Activated CD8-positive, alpha-beta T cell treated with anti-CD3 and anti-CD28 coated beads, Interleukin-2, amount 10 ng/mL, durations not matched to agents 7 days and 5 days (primary cell): ENCODE data around the gene PRELP. TPM values are rescaled to one million over a fixed set of nuclear protein-coding genes. Genes with fewer than 3 reads are reported as not detected.
"Not testable (repeated sequence)": the region's sequence is repeated elsewhere in the genome, so short reads cannot be mapped to it uniquely, and the experiment has no call there.

Experiments
- ATAC-seq: fragments of 150-1000 bp; cut with Tn5 transposase; one replicate; pipeline ENCODE4 v1.10.0; 2021; ENCODE audit warnings: moderate library complexity
- CTCF ChIA-PET: fragments of 350-600 bp; sonication (Branson Sonifier 250); formaldehyde crosslinking; loops from one replicate; lab custom pipeline; 2021; ENCODE audit warnings: antibody characterized with exemption; lab: Charles Lee
- POLR2A ChIA-PET: fragments of 350-600 bp; sonication (Branson Sonifier 250); formaldehyde crosslinking; loops from one replicate; lab custom pipeline; 2021; ENCODE audit warnings: antibody characterized with exemption; lab: Charles Lee
- DNase-seq: peaks from one replicate; pipeline ENCODE4 v3.0.0-alpha.2; 2020
- H3K27ac Mint-ChIP-seq: one replicate; pipeline ENCODE4 v1.8.0; 2021; ENCODE audit warnings: mild to moderate bottlenecking, mixed read lengths
- H3K27me3 Mint-ChIP-seq: one replicate; pipeline ENCODE4 v1.8.0; 2021; ENCODE audit warnings: low read depth, mixed read lengths
- H3K36me3 Mint-ChIP-seq: one replicate; pipeline ENCODE4 v1.8.0; 2021; ENCODE audit warnings: low read depth, mixed read lengths
- H3K4me1 Mint-ChIP-seq: one replicate; pipeline ENCODE4 v1.8.0; 2021; ENCODE audit warnings: low read depth, mixed read lengths
- H3K4me3 Mint-ChIP-seq: one replicate; pipeline ENCODE4 v1.8.0; 2021; ENCODE audit warnings: mild to moderate bottlenecking, mixed read lengths
- H3K9me3 Mint-ChIP-seq: one replicate; pipeline ENCODE4 v1.8.0; 2022; ENCODE audit warnings: mixed read lengths; ENCODE audit not compliant: insufficient read depth
- total RNA-seq, 2 experiments: library from RNA; stranded (reverse); gene quantifications; one replicate each; pipeline ENCODE4 v1.2.3, GENCODE V29; 2021

Gene PRELP
- total RNA-seq, 2 experiments from 2014 or later: not detected

- H3K4me3 Mint-ChIP-seq: no peak overlapping the region
- H3K4me1 Mint-ChIP-seq: no peaks in the 10 kb centered on the region
- peaks cover 31% of the 10 kb centered on the region for H3K27me3 Mint-ChIP-seq
- POLR2A ChIA-PET: interaction anchor here (0.6 kb wide), 1 partner anchor 1581 kb away, joined by 6 read pairs; no protein-coding TSS in a partner anchor
- CTCF ChIA-PET: interaction anchor here (1.8 kb wide), 1 partner anchor 176 kb away, joined by 4 read pairs; no protein-coding TSS in a partner anchor
- no peaks in the 10 kb centered on the region for H3K36me3 Mint-ChIP-seq
- no peak overlapping the region for H3K27ac Mint-ChIP-seq
- no peak for DNase-seq
- ATAC-seq: no peak
- H3K9me3 Mint-ChIP-seq: no peaks in the 10 kb centered on the region
Observed at GRCh38 chr1:203443296-203443695, 32.3 kb upstream of the PRELP start.

GRCh38 chr1:203444171-203444576 lies 31.4 kb upstream of the PRELP start:
- POLR2A ChIA-PET: no interaction called here
- ATAC-seq: no peak
- CTCF ChIA-PET: no interaction called here
- no peak overlapping the region for H3K27ac Mint-ChIP-seq
- peaks cover 34% of the 10 kb centered on the region for H3K27me3 Mint-ChIP-seq
- no peaks in the 10 kb centered on the region for H3K4me1 Mint-ChIP-seq
- no peaks in the 10 kb centered on the region for H3K36me3 Mint-ChIP-seq
- no peak overlapping the region for H3K4me3 Mint-ChIP-seq
- no peaks in the 10 kb centered on the region for H3K9me3 Mint-ChIP-seq
- no peak for DNase-seq

- Mint-ChIP-seq H3K9me3 (no peaks in the 10 kb centered on the region), H3K36me3 (no peaks in the 10 kb centered on the region), H3K4me3 (no peak overlapping the region), H3K4me1 (no peaks in the 10 kb centered on the region), H3K27me3 (peaks cover 41% of the 10 kb centered on the region), H3K27ac (no peak overlapping the region)
- CTCF ChIA-PET: interaction anchor here (0.9 kb wide), 1 partner anchor 41 kb away, joined by 3 read pairs; no protein-coding TSS in a partner anchor
- POLR2A ChIA-PET: no interaction called here
- DNase-seq (no peak), ATAC-seq (no peak)
Observed at GRCh38 chr1:203447151-203447550, 28.5 kb upstream of the PRELP start.

GRCh38 chr1:203447598-203447997 lies 28.0 kb upstream of the PRELP start:
- H3K36me3 Mint-ChIP-seq, H3K4me3 Mint-ChIP-seq, H3K9me3 Mint-ChIP-seq, H3K27ac Mint-ChIP-seq, H3K4me1 Mint-ChIP-seq, DNase-seq, POLR2A ChIA-PET, ATAC-seq: not testable (repeated sequence)
- H3K27me3 Mint-ChIP-seq: peaks cover 38% of the 10 kb centered on the region
- CTCF ChIA-PET: interaction anchor here (0.9 kb wide), 2 partner anchors 40 to 180 kb away, joined by 3 read pairs; no protein-coding TSS in a partner anchor

- no peak overlapping the region for H3K4me3 Mint-ChIP-seq
- DNase-seq (no peak), ATAC-seq (no peak)
- H3K9me3 Mint-ChIP-seq: no peaks in the 10 kb centered on the region
- CTCF ChIA-PET: interaction anchor here (0.9 kb wide), 1 partner anchor 181 kb away, joined by 3 read pairs; no protein-coding TSS in a partner anchor
- POLR2A ChIA-PET: no interaction called here
- H3K4me1 Mint-ChIP-seq: no peaks in the 10 kb centered on the region
- H3K27ac Mint-ChIP-seq: no peak overlapping the region
- H3K36me3 Mint-ChIP-seq: no peaks in the 10 kb centered on the region
- H3K27me3 Mint-ChIP-seq: peaks cover 37% of the 10 kb centered on the region
Observed at GRCh38 chr1:203448521-203449061, 27.0 kb upstream of the PRELP start.

- DNase-seq (no peak), ATAC-seq (no peak)
- CTCF ChIA-PET: no interaction called here
- POLR2A ChIA-PET: no interaction called here
- Mint-ChIP-seq H3K27me3 (peaks cover 37% of the 10 kb centered on the region), H3K4me1 (no peaks in the 10 kb centered on the region), H3K27ac (no peak overlapping the region), H3K36me3 (no peaks in the 10 kb centered on the region), H3K4me3 (no peak overlapping the region), H3K9me3 (no peaks in the 10 kb centered on the region)
Observed at GRCh38 chr1:203450001-203450400, 25.6 kb upstream of the PRELP start.

- Mint-ChIP-seq H3K27ac (no peak overlapping the region), H3K27me3 (peaks cover 36% of the 10 kb centered on the region), H3K36me3 (no peaks in the 10 kb centered on the region), H3K4me1 (no peaks in the 10 kb centered on the region), H3K9me3 (no peaks in the 10 kb centered on the region), H3K4me3 (no peak overlapping the region)
- no peak for ATAC-seq
- CTCF ChIA-PET: no interaction called here
- DNase-seq: no peak
- POLR2A ChIA-PET: no interaction called here
Observed at GRCh38 chr1:203450479-203451149, 25.0 kb upstream of the PRELP start.

- ChIA-PET CTCF (interaction anchor here (2.8 kb wide), 1 partner anchor 185 kb away, joined by 7 read pairs; no protein-coding TSS in a partner anchor), POLR2A (no interaction called here)
- DNase-seq: no peak
- Mint-ChIP-seq H3K27me3 (peaks cover 31% of the 10 kb centered on the region), H3K27ac (no peak overlapping the region), H3K36me3 (no peaks in the 10 kb centered on the region), H3K4me3 (no peak overlapping the region), H3K4me1 (no peaks in the 10 kb centered on the region), H3K9me3 (no peaks in the 10 kb centered on the region)
- no peak for ATAC-seq
Observed at GRCh38 chr1:203451836-203452784, 23.5 kb upstream of the PRELP start.

GRCh38 chr1:203453016-203453415 lies 22.6 kb upstream of the PRELP start:
- ChIA-PET CTCF (interaction anchor here (2.8 kb wide), 1 partner anchor 186 kb away, joined by 7 read pairs; no protein-coding TSS in a partner anchor), POLR2A (interaction anchor here (0.7 kb wide), 1 partner anchor 34 kb away, joined by 4 read pairs; no protein-coding TSS in a partner anchor)
- no peaks in the 10 kb centered on the region for H3K36me3 Mint-ChIP-seq
- H3K27me3 Mint-ChIP-seq: peaks cover 35% of the 10 kb centered on the region
- no peak overlapping the region for H3K4me3 Mint-ChIP-seq
- no peaks in the 10 kb centered on the region for H3K9me3 Mint-ChIP-seq
- DNase-seq: no peak
- H3K27ac Mint-ChIP-seq: no peak overlapping the region
- ATAC-seq: no peak
- H3K4me1 Mint-ChIP-seq: no peaks in the 10 kb centered on the region

GRCh38 chr1:203453616-203454015 lies 22.0 kb upstream of the PRELP start:
- DNase-seq (no peak), ATAC-seq (no peak)
- Mint-ChIP-seq H3K27ac (no peak overlapping the region), H3K4me3 (no peak overlapping the region), H3K4me1 (no peaks in the 10 kb centered on the region), H3K9me3 (no peaks in the 10 kb centered on the region), H3K27me3 (peaks cover 36% of the 10 kb centered on the region), H3K36me3 (no peaks in the 10 kb centered on the region)
- ChIA-PET POLR2A (interaction anchor here (0.7 kb wide), 1 partner anchor 33 kb away, joined by 4 read pairs; no protein-coding TSS in a partner anchor), CTCF (interaction anchor here (1.0 to 2.8 kb wide), 2 partner anchors 185 to 187 kb away, joined by 3 to 7 read pairs; no protein-coding TSS in a partner anchor)

- Mint-ChIP-seq H3K4me3 (no peak overlapping the region), H3K36me3 (no peaks in the 10 kb centered on the region), H3K4me1 (no peaks in the 10 kb centered on the region), H3K9me3 (no peaks in the 10 kb centered on the region), H3K27ac (no peak overlapping the region), H3K27me3 (peaks cover 29% of the 10 kb centered on the region)
- ChIA-PET POLR2A (no interaction called here), CTCF (interaction anchor here (2.8 kb wide), 1 partner anchor 188 kb away, joined by 7 read pairs; no protein-coding TSS in a partner anchor)
- no peak for DNase-seq
- ATAC-seq: no peak
Observed at GRCh38 chr1:203454986-203455471, 20.6 kb upstream of the PRELP start.
